Small intestine (tissue), 7 donors: Measurements from ENCODE around the gene TES. TPM values are rescaled to one million over a fixed set of nuclear protein-coding genes. Genes with fewer than 3 reads are reported as not detected.
"Not testable (repeated sequence)": the region's sequence is repeated elsewhere in the genome, so short reads cannot be mapped to it uniquely, and the experiment has no call there.

Source experiments
- DNase-seq, 2 donors: peaks; one replicate each; pipeline versions ENCODE4 v3.0.0 to v3.0.0-alpha.2; 2013
- FAIRE-seq: peaks from 2 replicates; lab custom pipeline; 2012; peaks lifted over from hg19 to GRCh38; lab: Jason Lieb, UNC
- H3K27ac ChIP-seq, 3 donors: one replicate each; pipeline ENCODE4 v1.5.1; 2013; ENCODE audit warnings: low read length in 2 of 3, mild to moderate bottlenecking in 2 of 3, control low read depth in 1 of 3, inconsistent platforms in 1 of 3, low read depth in 1 of 3, moderate library complexity in 1 of 3
- H3K27me3 ChIP-seq, 3 donors: one replicate each; pipeline ENCODE4 v1.6.1; 2013; ENCODE audit warnings: low read length in 3 of 3, inconsistent platforms in 1 of 3; ENCODE audit not compliant: control insufficient read depth in 3 of 3, insufficient read depth in 3 of 3
- H3K36me3 ChIP-seq, 3 donors: one replicate each; pipeline ENCODE4 v1.6.1; 2013; ENCODE audit warnings: low read length in 3 of 3, inconsistent platforms in 1 of 3, low read depth in 1 of 3, mild to moderate bottlenecking in 1 of 3, moderate library complexity in 1 of 3; ENCODE audit not compliant: control insufficient read depth in 3 of 3, insufficient read depth in 2 of 3
- H3K4me1 ChIP-seq, 3 donors: one replicate each; pipeline ENCODE4 v1.6.1; 2013; ENCODE audit warnings: low read length in 2 of 3, inconsistent platforms in 1 of 3, low read depth in 1 of 3, mild to moderate bottlenecking in 1 of 3, moderate library complexity in 1 of 3; ENCODE audit not compliant: control insufficient read depth in 3 of 3, insufficient read depth in 2 of 3
- H3K4me3 ChIP-seq, 3 donors: one replicate each; pipeline ENCODE4 v1.5.1; 2013; ENCODE audit warnings: low read length in 3 of 3, control low read depth in 1 of 3, inconsistent platforms in 1 of 3, low read depth in 1 of 3, mild to moderate bottlenecking in 1 of 3, moderate library complexity in 1 of 3
- H3K9me3 ChIP-seq, 2 donors: one replicate each; pipeline ENCODE4 v1.6.1; 2013; ENCODE audit warnings: low read depth in 1 of 2, low read length in 1 of 2; ENCODE audit not compliant: control insufficient read depth in 2 of 2, insufficient read depth in 1 of 2
- WGBS, 3 donors: extraction: QIAGEN DNeasy Blood & Tissue Kit; methylation state at CpG; one replicate each; pipeline ENCODE4 v1.1.7; 2013; 5-methylcytosine and 5-hydroxymethylcytosine counted together
- polyA plus RNA-seq, 4 donors: library from polyadenylated mRNA; stranded (reverse) in 3 of 4; unstranded in 1 of 4; fragments of 200-250 nt in 3 of 4; fragments of 120-200 nt in 1 of 4; gene quantifications; one replicate each; pipeline versions ENCODE4 v1.2.1 to v1.2.3, GENCODE V29; 2013
- donor health status: healthy with polysubstance abuse.
- donor health status: control.
- donor health status: control.
- donor health status: Bipolar disorder and iron deficiency.
- donor health status: healthy.

The TES gene
- polyA plus RNA-seq, 4 donors, result 43.2 to 69.7 (median 60.7) TPM

DNA sequence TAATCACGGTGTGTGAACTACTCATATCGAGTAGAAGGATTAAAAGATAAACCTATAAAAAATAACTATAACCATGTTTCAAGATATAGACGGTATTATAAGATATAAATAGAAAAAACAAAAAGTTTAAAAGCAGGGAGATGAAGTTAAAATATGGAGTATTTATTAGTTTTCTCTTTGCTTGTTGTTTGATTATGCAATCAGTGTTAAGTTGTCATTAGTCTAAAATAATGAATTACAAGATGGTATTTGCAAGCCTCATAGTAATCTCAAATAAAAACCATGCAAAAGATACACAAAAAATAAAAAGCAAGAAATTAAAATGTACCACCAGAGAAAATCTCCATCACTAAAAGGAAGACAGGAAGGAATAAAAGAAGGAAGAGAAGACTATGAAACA, 83.3 kb downstream of the TES start:
- Histone ChIP-seq H3K4me1 (no peaks in the 10 kb centered on the region), H3K4me3 (no peak overlapping the region), H3K9me3 (peaks cover 0 to 8% of the 10 kb centered on the region in 2 donors), H3K36me3 (no peaks in the 10 kb centered on the region), H3K27ac (no peak overlapping the region), H3K27me3 (no peaks in the 10 kb centered on the region)
- DNase-seq, result no peak
- no peak for FAIRE-seq
- 83 to 94% (median 93%) methylated on average over 3 of the region's 3 CpGs for WGBS, 3 donors

DNA sequence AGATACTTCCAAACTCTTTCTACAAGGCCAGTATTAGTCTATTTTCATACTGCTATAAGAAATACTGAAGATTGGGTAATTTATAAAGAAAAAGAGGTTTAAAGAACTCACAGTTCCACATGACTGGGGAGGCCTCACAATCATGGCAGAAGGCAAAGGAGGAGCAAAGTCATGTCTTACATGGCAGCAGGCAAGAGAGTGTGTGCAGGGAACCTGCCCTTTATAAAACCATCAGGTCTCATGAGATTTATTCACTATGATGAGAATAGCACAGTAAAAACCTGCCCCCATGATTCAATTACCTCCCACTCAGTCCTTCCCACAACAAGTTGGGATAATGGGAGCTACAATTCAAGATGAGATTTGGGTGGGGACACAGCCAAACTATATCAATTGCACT, 85.6 kb downstream of the TES start:
- not testable (repeated sequence) for H3K27ac ChIP-seq, FAIRE-seq, H3K9me3 ChIP-seq

DNA sequence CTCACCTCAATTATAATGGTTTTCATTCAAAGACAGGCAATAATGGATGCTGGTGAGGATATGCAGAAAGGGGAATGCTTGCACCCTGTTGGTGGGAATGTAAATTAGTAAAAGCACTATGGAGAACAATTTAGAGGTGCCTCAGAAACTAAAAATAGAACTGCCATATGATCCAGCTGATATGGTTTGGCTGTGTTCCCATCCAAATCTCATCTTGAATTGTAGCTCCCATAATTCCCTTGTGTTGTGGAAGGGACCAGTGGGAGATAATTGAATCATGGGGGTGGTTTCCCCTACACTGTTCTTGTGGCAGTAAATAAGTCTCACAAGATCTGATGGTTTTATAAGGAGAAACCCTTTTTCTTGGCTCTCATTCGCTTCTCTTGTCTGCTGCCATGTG, 87.7 kb downstream of the TES start:
- H3K36me3 ChIP-seq, result no peaks in the 10 kb centered on the region
- WGBS, 3 donors, result 82 to 89% (median 84%) methylated on average over 1 of the region's 1 CpG
- no peak for DNase-seq
- no peaks in the 10 kb centered on the region for H3K4me1 ChIP-seq
- no peaks in the 10 kb centered on the region for H3K27me3 ChIP-seq
- no peak for FAIRE-seq
- H3K4me3 ChIP-seq, result no peak overlapping the region
- no peaks in the 10 kb centered on the region for H3K9me3 ChIP-seq
- no peak overlapping the region for H3K27ac ChIP-seq

More for the DNA sequence above, 85.6 kb downstream of the TES start:
- DNase-seq, H3K27me3 ChIP-seq, H3K4me1 ChIP-seq, H3K36me3 ChIP-seq, H3K4me3 ChIP-seq: not testable (repeated sequence)

DNA sequence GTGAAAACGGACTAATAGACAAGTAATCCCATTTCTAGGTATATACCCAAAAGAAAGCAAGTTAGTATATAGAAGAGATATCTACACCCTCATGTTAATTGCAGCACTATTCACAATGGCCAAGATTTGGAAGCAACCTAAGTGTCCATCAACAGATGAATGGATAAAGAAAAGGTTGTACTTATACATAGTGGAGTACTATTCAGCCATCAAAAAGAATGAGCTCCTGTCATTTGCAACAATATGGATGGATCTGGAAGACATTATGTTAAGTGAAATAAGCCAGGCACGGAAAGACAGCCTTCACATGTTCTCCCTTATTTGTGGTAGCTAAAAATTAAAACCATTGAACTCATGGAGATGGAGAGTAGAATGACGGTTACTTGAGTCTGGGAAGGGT, 88.2 kb downstream of the TES start:
- Histone ChIP-seq H3K9me3 (no peaks in the 10 kb centered on the region), H3K4me1 (no peaks in the 10 kb centered on the region), H3K27ac (no peak overlapping the region), H3K27me3 (no peaks in the 10 kb centered on the region), H3K36me3 (no peaks in the 10 kb centered on the region), H3K4me3 (no peak overlapping the region)
- DNase-seq, result no peak
- 86 to 94% (median 91%) methylated on average over 3 of the region's 3 CpGs for WGBS, 3 donors
- no peak for FAIRE-seq

DNA sequence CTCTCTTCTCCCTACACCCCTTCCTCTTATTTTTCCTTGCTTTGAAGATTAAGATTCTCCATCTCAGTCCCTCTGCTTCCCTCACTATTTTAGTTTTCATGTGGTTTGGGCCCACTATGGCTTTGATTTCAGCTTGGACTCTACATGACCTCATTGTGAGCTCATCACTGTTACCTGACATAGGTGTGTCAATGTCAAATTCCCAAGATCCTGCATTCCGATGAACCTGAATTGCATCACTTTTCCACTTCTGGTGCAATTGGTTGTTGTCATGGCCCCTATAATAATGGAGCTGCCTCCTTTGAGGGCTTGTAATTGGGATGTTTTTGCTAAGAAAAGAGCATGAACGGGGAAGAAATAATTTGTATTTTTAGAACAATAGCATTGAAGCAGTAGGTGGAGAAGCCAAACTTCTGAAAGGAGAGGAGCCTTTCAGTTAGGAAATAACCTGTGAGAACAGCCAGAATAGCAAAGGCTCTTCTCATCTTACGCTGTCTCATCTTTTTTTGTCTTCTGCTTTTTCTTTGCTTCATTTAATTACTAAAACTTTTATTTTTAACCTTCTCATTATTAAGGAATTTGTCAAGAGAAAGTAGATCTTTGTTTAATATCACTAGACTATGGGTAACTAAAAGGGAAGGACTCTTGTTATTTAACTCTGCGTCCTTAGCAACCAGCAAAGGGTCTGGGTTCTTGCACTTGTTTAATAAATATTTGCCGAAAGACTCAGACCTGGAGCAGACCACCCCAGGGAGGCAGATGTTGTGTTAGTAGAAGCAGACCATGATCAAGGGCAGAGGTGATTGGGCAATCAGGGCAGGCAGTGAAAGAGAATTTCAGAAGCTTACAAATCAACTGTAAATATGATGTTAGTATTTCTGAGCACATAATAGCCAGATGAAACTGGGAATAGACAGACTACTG, 95.4 kb downstream of the TES start:
- no peak overlapping the region for H3K27ac ChIP-seq
- FAIRE-seq, result no peak
- WGBS, 3 donors, result 76 to 80% (median 77%) methylated on average over 5 of the region's 5 CpGs

DNA sequence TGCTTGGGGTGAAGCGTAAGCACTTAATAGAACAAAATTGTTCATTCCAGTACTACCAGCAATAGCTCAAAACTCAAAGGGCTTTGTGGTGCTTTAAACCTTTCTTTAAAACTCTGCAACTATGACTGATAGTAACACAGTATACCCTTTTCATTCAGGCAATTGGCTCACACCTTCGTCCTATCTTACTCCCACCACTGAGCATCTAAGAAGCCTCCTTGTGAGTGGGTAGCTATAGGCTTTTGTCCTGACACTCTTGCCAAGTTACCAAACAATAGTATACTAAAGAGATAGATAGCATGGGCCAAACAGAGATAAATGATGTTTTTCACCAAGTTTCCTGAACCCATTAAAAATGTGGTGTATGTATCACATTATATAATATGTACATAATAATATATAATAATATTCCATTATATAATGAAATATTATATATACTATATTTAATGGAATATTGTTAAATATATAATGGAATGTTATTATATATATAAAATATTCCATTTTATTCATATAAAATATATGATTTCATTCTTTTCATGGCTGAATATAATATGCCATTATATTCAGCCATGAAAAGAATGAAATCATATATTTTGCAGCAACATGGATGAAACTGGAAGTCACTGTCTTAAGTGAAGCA, 96.2 kb downstream of the TES start:
- DNase-seq (no peak), FAIRE-seq (no peak)
- Histone ChIP-seq H3K27me3 (peaks cover 0 to 2% (median 0%) of the 10 kb centered on the region in 3 donors), H3K4me3 (no peak overlapping the region), H3K9me3 (no peaks in the 10 kb centered on the region), H3K36me3 (no peaks in the 10 kb centered on the region), H3K27ac (no peak overlapping the region), H3K4me1 (no peaks in the 10 kb centered on the region)
- 70 to 96% (median 88%) methylated on average over 2 of the region's 2 CpGs for WGBS, 3 donors

More for the DNA sequence above, 95.4 kb downstream of the TES start:
- H3K4me3 ChIP-seq, result no peak overlapping the region
- H3K4me1 ChIP-seq, result no peaks in the 10 kb centered on the region
- DNase-seq, result no peak
- H3K36me3 ChIP-seq, result no peaks in the 10 kb centered on the region
- peaks cover 0 to 2% (median 0%) of the 10 kb centered on the region in 3 donors for H3K27me3 ChIP-seq
- H3K9me3 ChIP-seq, result no peaks in the 10 kb centered on the region

DNA sequence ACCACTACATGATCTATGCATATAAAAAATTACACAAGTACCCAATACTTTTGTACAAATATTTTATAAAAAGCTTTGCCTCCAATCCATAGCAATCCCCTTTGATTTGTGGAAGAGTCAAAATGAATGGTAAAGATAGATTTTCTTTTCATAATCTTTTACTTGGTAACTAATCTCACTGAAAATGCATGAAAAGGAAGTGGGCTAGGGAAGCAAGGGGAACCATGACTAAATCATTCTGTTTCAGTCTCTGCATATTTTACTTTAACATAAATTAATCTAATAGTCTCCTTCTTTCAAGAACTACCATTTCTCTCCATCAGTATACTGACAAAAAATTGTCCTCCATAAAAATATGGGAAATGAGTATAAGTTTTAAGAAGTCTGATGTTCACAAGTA, 96.9 kb downstream of the TES start:
- Histone ChIP-seq H3K27me3 (peaks cover 0 to 2% (median 0%) of the 10 kb centered on the region in 3 donors), H3K4me3 (no peak overlapping the region), H3K9me3 (no peaks in the 10 kb centered on the region), H3K36me3 (no peaks in the 10 kb centered on the region), H3K4me1 (no peaks in the 10 kb centered on the region), H3K27ac (no peak overlapping the region)
- DNase-seq (no peak), FAIRE-seq (no peak)
